Kasumi-1 (cell line): ENCODE results near the gene SLC29A2.
"Not testable (repeated sequence)": the region's sequence is repeated elsewhere in the genome, so short reads cannot be mapped to it uniquely, and the experiment has no call there.

Experiments used
- DNase-seq, 2 experiments: peaks; one replicate each; lab custom pipeline; 2025; lab: John Stamatoyannopoulos, UW

The SLC29A2 gene

GRCh38 chr11:66386171-66387069, 14.9 kb upstream of the SLC29A2 start:
- peak; percentile 72 to 82 for DNase-seq

DNA sequence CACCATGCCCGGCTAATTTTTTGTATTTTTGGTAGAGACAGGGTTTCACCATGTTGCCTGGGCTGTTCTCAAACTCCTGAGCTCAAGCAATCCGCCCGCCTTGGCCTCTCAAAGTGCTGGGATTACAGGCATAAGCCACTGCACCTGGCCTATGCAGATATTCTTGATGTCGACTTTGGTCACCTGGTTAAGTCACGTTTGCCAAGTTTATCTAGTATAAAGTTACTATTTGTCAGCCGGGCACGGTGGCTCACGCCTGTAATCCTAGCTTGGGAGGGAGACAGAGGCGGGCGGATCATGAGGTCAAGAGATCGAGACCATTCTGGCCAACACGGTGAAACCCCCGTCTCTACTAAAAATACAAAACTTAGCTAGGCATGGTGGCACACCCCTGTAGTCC, 12.8 kb upstream of the SLC29A2 start:
- not testable (repeated sequence) for DNase-seq

DNA sequence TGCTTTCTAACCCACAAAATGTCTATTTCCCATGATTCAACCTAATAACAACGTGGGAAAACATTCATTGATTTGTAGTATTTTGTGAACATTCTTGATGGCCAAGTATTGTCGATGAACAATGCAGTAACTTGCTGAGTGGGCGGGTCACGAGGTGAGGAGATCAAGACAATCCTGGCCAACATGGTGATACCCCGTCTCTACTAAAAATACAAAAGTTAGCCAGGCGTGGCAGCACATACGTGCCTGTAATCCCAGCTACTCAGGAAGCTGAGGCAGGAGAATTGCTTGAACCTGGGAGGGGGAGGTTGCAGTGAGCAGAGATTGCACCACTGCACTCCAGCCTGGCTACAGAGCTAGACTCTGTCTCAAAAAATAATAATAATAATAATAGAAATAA, 8.7 kb upstream of the SLC29A2 start:
- DNase-seq = not testable (repeated sequence)

GRCh38 chr11:66373690-66374287, 2.2 kb upstream of the SLC29A2 start:
- DNase-seq = not testable (repeated sequence)

GRCh38 chr11:66373265-66373664, 1.7 kb upstream of the SLC29A2 start:
- no peak for DNase-seq

GRCh38 chr11:66369073-66369894, 2.3 kb downstream of the SLC29A2 start:
- no peak for DNase-seq

- DNase-seq = no peak
Observed at GRCh38 chr11:66368484-66368883, 3.1 kb downstream of the SLC29A2 start.

DNA sequence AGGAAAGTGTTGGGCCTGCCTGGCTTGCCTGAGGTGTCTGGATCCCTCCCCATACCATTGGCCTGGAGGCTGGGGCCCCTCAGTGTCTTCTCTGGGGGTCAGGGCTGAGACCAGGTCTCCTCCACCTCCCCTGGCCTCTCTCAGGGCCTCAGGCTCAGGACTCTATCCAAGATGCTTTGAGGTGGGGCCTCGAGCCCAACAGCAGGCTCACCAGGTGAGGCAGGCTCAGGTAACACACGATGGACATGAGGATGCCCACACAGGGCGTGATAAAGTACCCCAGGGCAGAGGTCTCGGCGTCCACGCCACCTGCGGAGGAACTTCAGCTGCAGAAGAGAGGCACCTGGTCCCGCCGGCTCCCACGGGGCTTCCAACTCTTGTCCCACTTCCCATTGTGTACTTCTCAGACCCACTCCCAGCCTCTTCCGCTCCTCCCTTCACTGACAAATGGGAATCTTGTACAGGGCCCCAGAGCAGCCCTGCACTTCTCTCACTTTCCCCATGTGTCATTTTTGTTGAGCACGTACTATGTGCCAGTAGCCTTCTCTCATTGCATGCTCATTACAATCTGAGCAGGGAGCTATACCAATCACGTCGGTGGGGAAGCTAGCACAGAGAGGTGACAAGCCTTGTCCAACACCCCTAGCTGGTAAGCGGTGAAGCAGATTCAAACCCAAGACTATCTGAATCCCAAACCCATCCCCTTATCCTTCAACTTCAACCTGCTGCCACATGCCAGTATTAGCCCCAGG, 3.8 kb downstream of the SLC29A2 start:
- no peak for DNase-seq

DNA sequence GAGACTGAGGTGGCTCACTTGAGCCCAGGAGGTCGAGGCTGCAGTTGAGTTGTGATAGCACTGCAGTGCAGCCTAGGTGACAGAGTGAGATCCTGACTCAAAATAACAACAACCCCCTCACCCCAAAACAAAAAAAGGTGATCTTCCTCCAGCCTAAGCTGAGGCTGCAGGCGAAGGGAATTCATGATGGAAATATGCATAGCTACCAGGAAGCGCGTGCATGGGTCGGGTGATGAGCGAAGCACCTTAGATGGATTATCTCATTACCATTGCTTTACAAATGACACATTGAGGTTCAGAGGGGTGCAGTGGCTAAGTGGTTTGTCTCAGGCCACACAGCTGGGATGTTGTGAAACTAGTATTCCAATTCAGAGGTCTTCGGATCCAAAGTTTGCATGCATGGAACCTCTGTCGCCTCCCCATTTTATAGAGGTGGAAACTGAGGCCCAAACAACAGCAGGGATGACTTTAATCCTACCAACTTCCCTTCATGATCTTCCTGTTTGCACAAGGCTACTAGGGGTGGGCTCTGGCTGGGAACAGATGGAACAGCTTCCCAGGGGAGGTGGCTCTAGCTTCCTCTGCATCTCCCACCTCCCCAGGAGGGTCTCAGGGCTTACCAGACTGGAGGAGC, 4.6 kb downstream of the SLC29A2 start:
- no peak for DNase-seq

DNA sequence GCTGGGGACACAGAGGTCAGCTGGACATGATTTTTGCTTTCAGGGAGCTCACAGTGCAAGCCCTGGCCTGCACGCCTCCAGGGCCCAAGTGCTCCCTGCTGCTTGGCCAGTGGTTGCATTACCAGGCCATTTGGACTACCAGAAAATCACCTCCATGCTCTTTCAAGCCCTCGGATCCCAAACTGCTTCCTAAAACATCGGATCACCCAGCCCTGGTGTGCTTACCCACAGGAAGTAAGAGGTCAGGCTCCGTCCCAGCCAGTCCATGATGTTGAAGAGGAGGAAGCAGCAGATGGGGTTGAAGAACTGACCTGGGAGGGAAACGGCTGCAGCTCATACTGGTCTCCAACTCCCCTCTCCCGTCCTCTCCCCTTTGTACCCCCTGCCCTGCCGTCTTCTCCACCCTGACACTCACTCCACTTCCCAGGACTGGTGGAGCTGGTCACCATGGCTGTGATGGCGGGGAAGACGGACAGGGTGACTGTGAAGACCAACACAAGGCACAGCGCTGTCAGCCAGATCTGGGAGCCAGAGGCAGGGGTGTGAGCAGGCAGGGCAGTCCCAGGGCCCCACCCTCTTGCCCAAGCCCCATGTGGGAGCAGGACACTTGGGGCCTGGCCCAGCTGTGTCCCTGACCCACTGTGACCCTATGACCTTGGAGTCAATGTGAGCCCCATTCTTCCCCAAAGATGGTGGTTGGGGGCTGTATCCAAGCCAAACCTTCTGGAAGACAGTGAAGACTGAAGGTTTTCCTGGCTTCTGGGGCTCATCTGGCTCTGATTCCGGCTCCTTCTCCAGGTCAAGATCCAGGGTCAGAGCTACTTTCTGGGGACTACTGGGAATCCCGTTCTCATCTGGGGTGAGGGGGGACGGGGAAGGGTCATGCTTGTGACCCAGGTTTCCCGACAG, 5.6 kb downstream of the SLC29A2 start:
- DNase-seq = no peak

DNA sequence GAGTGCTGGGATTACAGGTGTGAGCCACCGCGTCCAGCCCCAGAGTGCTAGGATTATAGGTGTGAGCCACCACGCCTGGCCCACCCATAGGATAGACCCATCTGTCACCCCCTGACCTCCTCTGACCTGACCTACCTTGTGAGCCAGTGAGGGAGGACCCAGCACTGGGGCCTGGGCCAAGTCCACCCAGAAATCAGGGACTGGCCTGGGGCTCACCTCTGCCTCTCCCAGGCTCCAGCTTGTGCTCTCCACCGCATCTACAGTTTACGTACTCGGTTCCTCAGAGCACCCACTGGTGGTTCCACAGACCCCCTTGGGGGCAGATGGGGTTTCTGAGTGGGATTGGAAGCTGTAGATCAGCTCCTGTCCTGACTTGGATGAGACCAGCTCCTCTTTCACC, 6.4 kb downstream of the SLC29A2 start:
- DNase-seq = no peak

- peak; percentile 31 to 34 for DNase-seq
Observed at GRCh38 chr11:66363805-66364535, 7.6 kb downstream of the SLC29A2 start.

DNA sequence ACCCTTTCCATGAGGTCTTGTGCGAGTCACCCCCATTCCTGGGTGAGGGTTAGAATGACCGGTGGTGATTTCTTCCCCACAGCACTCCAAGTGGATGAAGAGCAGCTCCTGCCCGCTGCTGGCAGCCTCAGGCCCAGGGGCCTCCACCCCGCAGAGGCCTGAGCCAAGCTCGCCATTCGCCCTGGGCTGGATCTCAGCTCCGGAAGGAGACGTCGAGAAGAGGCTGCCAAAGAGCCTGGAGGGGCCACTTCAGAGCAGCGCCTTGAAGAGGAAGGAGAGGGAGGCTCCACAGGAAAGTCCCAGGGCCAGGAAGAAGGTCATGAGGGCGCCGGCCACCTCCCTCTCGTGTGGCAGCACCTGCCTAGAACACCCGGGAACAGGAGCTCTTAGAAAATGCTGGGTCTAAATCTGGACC, 8.4 kb downstream of the SLC29A2 start:
- no peak for DNase-seq

DNA sequence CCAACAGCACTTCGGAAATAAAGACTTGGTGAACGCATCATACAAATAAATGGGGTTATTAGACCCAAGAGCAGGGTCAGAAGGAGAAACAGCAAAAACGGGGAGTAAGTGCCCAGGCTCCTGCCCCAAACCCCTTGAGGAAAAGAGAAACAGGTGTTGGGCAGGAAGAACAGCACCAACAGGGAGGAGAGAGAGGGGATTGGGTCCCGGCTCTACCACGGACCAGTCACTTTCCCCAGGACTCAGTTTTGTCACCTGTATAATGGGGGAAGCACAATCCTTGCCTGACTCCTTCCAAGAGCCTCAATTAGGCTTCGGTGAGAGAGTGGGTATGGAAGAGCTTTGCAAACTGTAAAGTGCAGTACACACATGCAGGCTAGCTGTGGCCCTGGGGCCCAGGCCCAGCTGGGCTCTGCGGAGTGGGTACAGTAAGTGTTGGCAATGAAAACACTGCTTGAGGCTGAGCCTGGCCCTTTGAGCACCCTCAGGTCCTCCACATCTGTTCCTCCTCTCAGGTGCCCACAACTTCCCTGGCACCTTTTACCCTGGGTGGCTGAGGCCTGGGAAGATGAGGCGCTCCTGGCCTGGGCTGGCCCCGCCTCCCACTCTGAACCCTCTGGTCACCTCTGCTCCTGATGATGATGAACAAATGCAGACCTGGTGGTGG, 8.9 kb downstream of the SLC29A2 start:
- DNase-seq = no peak

GRCh38 chr11:66361502-66361941, 10.0 kb downstream of the SLC29A2 start:
- DNase-seq = no peak

DNA sequence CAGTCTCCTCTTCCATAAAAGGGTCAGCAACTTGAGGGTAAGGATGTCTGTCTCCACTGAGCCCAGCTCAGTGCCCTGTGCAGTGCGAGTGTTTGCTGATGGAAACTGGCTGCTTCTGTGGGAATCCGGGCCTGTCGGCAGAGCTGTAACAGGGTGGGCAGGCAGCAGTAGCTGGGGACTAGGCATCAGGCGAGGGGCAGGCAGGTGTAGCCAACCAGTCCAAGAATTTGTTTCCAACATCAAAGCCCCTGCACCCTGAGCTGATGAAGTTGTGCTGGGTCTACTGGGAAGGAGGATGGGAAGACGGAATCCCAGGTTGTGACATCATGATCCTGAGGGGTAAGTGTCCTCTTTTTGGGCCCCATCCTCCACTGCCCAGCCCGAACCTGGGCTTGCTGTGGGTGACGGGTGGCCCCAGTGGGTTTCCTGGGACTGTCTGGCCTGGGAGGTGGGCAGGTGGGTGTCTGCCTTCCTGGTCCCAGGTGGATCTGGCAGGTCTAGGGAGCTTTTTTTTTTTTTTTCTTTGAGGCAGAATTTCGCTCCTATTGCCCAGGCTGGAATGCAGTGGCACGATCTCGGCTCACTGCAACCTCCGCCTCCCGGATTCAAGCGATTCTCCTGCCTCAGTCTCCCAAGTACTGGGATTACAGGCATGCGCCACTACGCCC, 11.0 kb downstream of the SLC29A2 start:
- DNase-seq = no peak

DNA sequence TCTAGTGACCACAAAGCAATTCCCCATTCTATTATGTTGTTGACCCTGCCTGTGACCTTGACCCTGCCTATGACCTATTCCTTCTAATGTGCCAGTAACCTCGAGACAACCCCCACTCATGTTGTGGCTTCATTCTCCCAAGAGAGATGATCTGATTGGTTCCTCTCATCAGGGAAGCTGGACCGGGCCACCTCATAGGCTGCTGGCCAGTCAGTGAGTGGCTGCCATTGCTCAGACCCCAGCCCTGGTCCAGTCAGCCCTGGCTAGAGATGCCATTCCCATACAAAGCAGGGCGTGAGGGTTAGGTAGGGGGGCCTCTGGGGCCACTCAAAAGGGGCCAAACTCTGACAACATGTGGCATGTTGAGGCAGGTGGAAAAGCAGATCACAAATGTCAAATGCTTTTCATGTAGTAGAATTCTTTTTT, 11.9 kb downstream of the SLC29A2 start:
- no peak for DNase-seq

- not testable (repeated sequence) for DNase-seq
Observed at GRCh38 chr11:66350560-66351235, 20.9 kb downstream of the SLC29A2 start.
